ENCODE measurements around the gene TMPRSS12.
"Not testable (repeated sequence)": the region's sequence is repeated elsewhere in the genome, so short reads cannot be mapped to it uniquely, and the experiment has no call there.

The TMPRSS12 gene

GRCh38 chr12:50859621-50860310 is 17.0 kb downstream of the TMPRSS12 start:
- DNase-seq, result no peak

- no peak for DNase-seq
These were observed 19.6 kb downstream of the TMPRSS12 start for GRCh38 chr12:50862316-50862715.

GRCh38 chr12:50865266-50865665 is 22.5 kb downstream of the TMPRSS12 start:
- DNase-seq, result no peak

- DNase-seq, result not testable (repeated sequence)
These were observed 26.2 kb downstream of the TMPRSS12 start for GRCh38 chr12:50868881-50869280.

GRCh38 chr12:50882563-50882962 is 39.8 kb downstream of the TMPRSS12 start:
- DNase-seq, result no peak

GRCh38 chr12:50887191-50887590 is 44.5 kb downstream of the TMPRSS12 start:
- DNase-seq, result no peak

- DNase-seq, result no peak
These were observed 45.9 kb downstream of the TMPRSS12 start for GRCh38 chr12:50888666-50889065.

- no peak for DNase-seq
These were observed 51.5 kb downstream of the TMPRSS12 start for GRCh38 chr12:50894241-50894640.

- DNase-seq, result no peak
These were observed 59.0 kb downstream of the TMPRSS12 start for GRCh38 chr12:50901685-50902113.

- DNase-seq, result not testable (repeated sequence)
These were observed 65.8 kb downstream of the TMPRSS12 start for GRCh38 chr12:50908479-50908878.

- not testable (repeated sequence) for DNase-seq
These were observed 69.6 kb downstream of the TMPRSS12 start for GRCh38 chr12:50912361-50912760.

GRCh38 chr12:50913224-50913623 is 70.5 kb downstream of the TMPRSS12 start:
- DNase-seq, result no peak

- DNase-seq, result no peak
These were observed 72.3 kb downstream of the TMPRSS12 start for GRCh38 chr12:50914872-50915484.

GRCh38 chr12:50916292-50916691 is 73.6 kb downstream of the TMPRSS12 start:
- no peak for DNase-seq

GRCh38 chr12:50918584-50919316 is 76.0 kb downstream of the TMPRSS12 start:
- DNase-seq, result no peak

- DNase-seq, result no peak
These were observed 80.1 kb downstream of the TMPRSS12 start for GRCh38 chr12:50922820-50923219.

- DNase-seq, result no peak
These were observed 80.8 kb downstream of the TMPRSS12 start for GRCh38 chr12:50923361-50924130.

- no peak for DNase-seq
These were observed 81.4 kb downstream of the TMPRSS12 start for GRCh38 chr12:50924131-50924438.

- peak; percentile 78 for DNase-seq
These were observed 82.0 kb downstream of the TMPRSS12 start for GRCh38 chr12:50924439-50925341.

GRCh38 chr12:50925342-50925651 is 82.6 kb downstream of the TMPRSS12 start:
- DNase-seq, result no peak

- no peak for DNase-seq
These were observed 83.2 kb downstream of the TMPRSS12 start for GRCh38 chr12:50925920-50926319.

- no peak for DNase-seq
These were observed 83.7 kb downstream of the TMPRSS12 start for GRCh38 chr12:50926415-50926814.
